GM20431 (cell line): ENCODE data around the gene PIF1.

Experiments
- in situ Hi-C: fragments of 300-500 bp; cut with MseI, MboI; formaldehyde crosslinking; loops from one replicate; pipeline ENCODE4 v1.15.0; 2020; ENCODE audit warnings: low sequenced_read_pairs; ENCODE audit not compliant: unreplicated experiment

Gene PIF1

GRCh38 chr15:64825431-64826294 lies at the start of gene PIF1:
Gene PIF1, minus strand, starts transcription at chr15:64825647. Its CDS starts 1,312 bp downstream, at chr15:64824335.
- in situ Hi-C loops: no loop called here

GRCh38 chr15:64870353-64870752 lies 44.9 kb upstream of the PIF1 start:
- in situ Hi-C loops: no loop called here

- in situ Hi-C loops: no loop called here
These were observed 44.1 kb upstream of the PIF1 start for GRCh38 chr15:64869501-64869900.

GRCh38 chr15:64865998-64866520 lies 40.6 kb upstream of the PIF1 start:
- in situ Hi-C loops: no loop called here

- in situ Hi-C loops: no loop called here
These were observed 39.9 kb upstream of the PIF1 start for GRCh38 chr15:64865126-64865997.

GRCh38 chr15:64864068-64864467 lies 38.6 kb upstream of the PIF1 start:
- in situ Hi-C loops: no loop called here

- in situ Hi-C loops: no loop called here
These were observed 37.0 kb upstream of the PIF1 start for GRCh38 chr15:64862408-64862807.

GRCh38 chr15:64861960-64862359 lies 36.5 kb upstream of the PIF1 start:
- in situ Hi-C loops: no loop called here

GRCh38 chr15:64861331-64861730 lies 35.9 kb upstream of the PIF1 start:
- in situ Hi-C loops: no loop called here

GRCh38 chr15:64859226-64859625 lies 33.8 kb upstream of the PIF1 start:
- in situ Hi-C loops: no loop called here

GRCh38 chr15:64858021-64858575 lies 32.7 kb upstream of the PIF1 start:
- in situ Hi-C loops: no loop called here

GRCh38 chr15:64857421-64857820 lies 32.0 kb upstream of the PIF1 start:
- in situ Hi-C loops: no loop called here

- in situ Hi-C loops: no loop called here
These were observed 31.1 kb upstream of the PIF1 start for GRCh38 chr15:64856429-64857145.

- in situ Hi-C loops: no loop called here
These were observed 29.9 kb upstream of the PIF1 start for GRCh38 chr15:64855205-64855975.

- in situ Hi-C loops: no loop called here
These were observed 29.1 kb upstream of the PIF1 start for GRCh38 chr15:64854526-64854925.

GRCh38 chr15:64854041-64854440 lies 28.6 kb upstream of the PIF1 start:
- in situ Hi-C loops: no loop called here

GRCh38 chr15:64851503-64851840 lies 26.0 kb upstream of the PIF1 start:
- in situ Hi-C loops: no loop called here

GRCh38 chr15:64850778-64851502 lies 25.5 kb upstream of the PIF1 start:
- in situ Hi-C loops: no loop called here
